HUES48 (cell line): ENCODE measurements around the gene ZSWIM3.

Source experiments
- H3K27ac ChIP-seq: one replicate; pipeline ENCODE4 v1.7.0; 2013; ENCODE audit warnings: low read depth, low read length, inconsistent platforms
- H3K27me3 ChIP-seq: 2 replicates; pipeline ENCODE4 v1.6.1; 2013; ENCODE audit warnings: mild to moderate bottlenecking, low read length; ENCODE audit not compliant: control insufficient read depth, insufficient read depth
- H3K36me3 ChIP-seq: 2 replicates; pipeline ENCODE4 v1.6.1; 2013; ENCODE audit warnings: low read length; ENCODE audit not compliant: control insufficient read depth, insufficient read depth
- H3K4me1 ChIP-seq: 2 replicates; pipeline ENCODE4 v1.6.1; 2013; ENCODE audit warnings: mild to moderate bottlenecking, low read length; ENCODE audit not compliant: control insufficient read depth, insufficient read depth
- H3K4me3 ChIP-seq: 2 replicates; pipeline ENCODE4 v1.5.1; 2013; ENCODE audit warnings: mild to moderate bottlenecking, low read depth, low read length
- H3K9ac ChIP-seq: 2 replicates; pipeline ENCODE4 v1.6.1; 2013; ENCODE audit warnings: mild to moderate bottlenecking, low read depth, low read length, moderate library complexity
- H3K9me3 ChIP-seq: 2 replicates; pipeline ENCODE4 v1.6.1; 2013; ENCODE audit warnings: low read length; ENCODE audit not compliant: control insufficient read depth, insufficient read depth

Gene ZSWIM3

GRCh38 chr20:45917790-45918141, 60.4 kb downstream of the ZSWIM3 start:
- Histone ChIP-seq H3K4me3 (no peak overlapping the region), H3K36me3 (no peaks in the 10 kb centered on the region), H3K27ac (no peak overlapping the region), H3K4me1 (no peaks in the 10 kb centered on the region), H3K9ac (no peak overlapping the region), H3K27me3 (no peaks in the 10 kb centered on the region), H3K9me3 (no peaks in the 10 kb centered on the region)

- Histone ChIP-seq H3K27me3 (no peaks in the 10 kb centered on the region), H3K4me1 (no peaks in the 10 kb centered on the region), H3K9ac (no peak overlapping the region), H3K36me3 (no peaks in the 10 kb centered on the region), H3K9me3 (no peaks in the 10 kb centered on the region), H3K27ac (no peak overlapping the region), H3K4me3 (no peak overlapping the region)
Observed at GRCh38 chr20:45918182-45918737, 60.8 kb downstream of the ZSWIM3 start.

GRCh38 chr20:45918779-45919537, 61.5 kb downstream of the ZSWIM3 start:
- Histone ChIP-seq H3K27ac (no peak overlapping the region), H3K36me3 (no peaks in the 10 kb centered on the region), H3K9ac (no peak overlapping the region), H3K27me3 (no peaks in the 10 kb centered on the region), H3K4me1 (no peaks in the 10 kb centered on the region), H3K9me3 (no peaks in the 10 kb centered on the region), H3K4me3 (no peak overlapping the region)

DNA sequence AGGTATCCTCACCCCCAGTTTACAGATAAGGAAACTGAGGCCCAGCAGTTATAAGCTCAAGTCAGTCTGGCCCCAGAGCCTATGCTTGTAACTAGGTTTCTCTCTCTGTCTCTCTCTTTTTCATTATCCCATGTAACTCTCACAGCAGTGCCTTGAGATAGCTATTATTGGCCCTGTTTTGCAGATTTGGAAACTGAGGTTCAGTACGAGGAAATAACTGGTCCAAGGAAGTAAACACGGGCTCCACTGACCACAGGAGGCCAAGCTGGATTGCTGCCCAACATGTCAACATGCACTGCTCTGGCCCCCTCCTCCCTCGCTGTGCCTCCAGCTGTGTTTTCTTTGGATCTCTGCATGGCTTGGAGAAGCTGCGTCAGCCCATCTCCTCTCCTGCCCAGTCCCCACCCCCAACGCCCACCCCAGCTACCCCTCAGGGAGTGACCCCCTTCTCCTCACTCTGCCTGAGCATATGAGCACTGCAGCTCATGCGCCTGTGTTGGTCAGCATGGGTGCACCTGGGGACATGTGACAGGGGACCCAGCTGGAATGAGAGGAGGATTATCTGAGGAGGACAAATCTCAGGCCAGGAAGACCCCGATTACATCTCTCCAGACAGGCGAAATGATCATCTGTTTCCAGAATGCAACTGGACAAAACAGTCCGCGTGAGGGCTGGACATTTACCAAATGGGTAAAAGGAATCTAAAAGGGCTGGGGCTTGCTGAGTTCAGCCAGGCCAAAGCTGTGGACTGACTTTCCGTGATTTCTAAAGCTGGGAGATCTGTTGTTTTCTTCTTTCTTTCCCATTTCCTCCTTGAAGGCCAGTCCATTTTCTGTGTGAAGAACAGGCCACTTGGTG, 62.4 kb downstream of the ZSWIM3 start:
- Histone ChIP-seq H3K27ac (no peak overlapping the region), H3K4me3 (no peak overlapping the region), H3K36me3 (no peaks in the 10 kb centered on the region), H3K4me1 (no peaks in the 10 kb centered on the region), H3K27me3 (no peaks in the 10 kb centered on the region), H3K9ac (no peak overlapping the region), H3K9me3 (no peaks in the 10 kb centered on the region)

DNA sequence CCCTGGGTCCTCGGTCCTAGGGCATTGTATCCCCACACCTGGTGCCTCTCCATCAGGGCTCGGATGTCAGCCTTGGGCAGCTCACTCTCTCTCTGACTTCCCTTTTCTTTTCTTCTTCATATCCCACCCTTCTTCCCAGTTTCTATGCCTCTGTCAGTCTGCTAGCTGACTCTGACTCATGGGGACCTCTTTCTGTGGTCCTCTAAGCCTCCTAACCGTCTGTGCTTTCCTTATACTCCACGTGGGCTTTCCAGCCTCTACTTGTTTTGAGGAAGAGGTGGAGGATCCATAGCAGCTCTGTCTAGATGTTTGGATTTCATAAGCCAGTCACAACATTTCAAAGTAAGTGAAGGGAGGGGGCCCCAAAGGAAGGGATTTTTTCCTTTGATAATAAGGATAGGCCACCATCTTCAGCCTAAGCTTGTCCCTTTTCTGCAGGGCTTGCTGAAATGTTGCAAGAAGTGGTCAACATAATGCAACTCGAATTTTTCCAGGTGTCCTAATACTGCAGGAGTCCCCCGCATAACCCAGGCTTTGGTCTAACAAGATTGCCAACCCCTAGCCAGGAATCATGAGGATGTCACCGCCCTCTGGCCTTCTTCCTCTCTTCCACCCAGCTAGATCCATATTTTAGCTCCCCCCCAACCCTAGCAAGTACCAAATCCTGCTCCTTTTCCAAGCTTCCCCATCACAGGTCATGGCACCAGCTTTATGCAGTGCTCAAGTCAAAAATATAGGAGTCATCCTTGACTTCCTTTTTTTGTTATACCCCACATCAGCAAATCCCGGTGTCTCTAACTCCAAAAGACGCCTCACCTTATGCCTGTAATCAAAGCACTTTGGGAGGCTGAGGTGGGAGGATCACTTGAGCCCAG, 63.3 kb downstream of the ZSWIM3 start:
- H3K9me3 ChIP-seq: no peaks in the 10 kb centered on the region
- no peaks in the 10 kb centered on the region for H3K4me1 ChIP-seq
- no peak overlapping the region for H3K4me3 ChIP-seq
- H3K27me3 ChIP-seq: no peaks in the 10 kb centered on the region
- H3K27ac ChIP-seq: no peak overlapping the region
- H3K9ac ChIP-seq: no peak overlapping the region
- no peaks in the 10 kb centered on the region for H3K36me3 ChIP-seq

GRCh38 chr20:45921337-45922189, 64.1 kb downstream of the ZSWIM3 start:
- Histone ChIP-seq H3K9ac (no peak overlapping the region), H3K4me1 (no peaks in the 10 kb centered on the region), H3K36me3 (no peaks in the 10 kb centered on the region), H3K27ac (no peak overlapping the region), H3K4me3 (no peak overlapping the region), H3K9me3 (no peaks in the 10 kb centered on the region), H3K27me3 (no peaks in the 10 kb centered on the region)

GRCh38 chr20:45924391-45925261, 67.2 kb downstream of the ZSWIM3 start:
- Histone ChIP-seq H3K27me3 (no peaks in the 10 kb centered on the region), H3K4me3 (no peak overlapping the region), H3K9me3 (no peaks in the 10 kb centered on the region), H3K27ac (no peak overlapping the region), H3K4me1 (no peaks in the 10 kb centered on the region), H3K36me3 (no peaks in the 10 kb centered on the region), H3K9ac (no peak overlapping the region)

GRCh38 chr20:45925821-45926506, 68.5 kb downstream of the ZSWIM3 start:
- Histone ChIP-seq H3K36me3 (no peaks in the 10 kb centered on the region), H3K27ac (no peak overlapping the region), H3K9ac (no peak overlapping the region), H3K27me3 (no peaks in the 10 kb centered on the region), H3K4me1 (no peaks in the 10 kb centered on the region), H3K4me3 (no peak overlapping the region), H3K9me3 (no peaks in the 10 kb centered on the region)

DNA sequence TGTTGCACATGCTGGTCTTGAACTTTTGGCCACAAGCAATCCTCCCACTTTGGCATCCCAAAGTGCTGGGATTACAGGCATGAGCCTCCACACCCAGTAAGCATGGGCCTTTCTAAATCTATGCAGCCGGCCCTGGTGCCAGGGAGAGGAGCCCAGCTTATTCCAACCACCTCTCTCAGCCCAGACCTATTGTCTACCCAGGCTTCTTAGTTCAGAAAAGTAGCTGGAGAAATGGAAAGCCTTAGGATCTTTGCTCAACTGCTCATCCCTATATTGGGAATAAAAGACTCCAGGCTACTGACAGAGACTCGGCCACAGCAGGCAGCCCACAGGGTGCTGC, 69.3 kb downstream of the ZSWIM3 start:
- H3K4me1 ChIP-seq: no peaks in the 10 kb centered on the region
- no peak overlapping the region for H3K4me3 ChIP-seq

More for the DNA sequence above, 69.3 kb downstream of the ZSWIM3 start:
- no peaks in the 10 kb centered on the region for H3K9me3 ChIP-seq
- H3K27me3 ChIP-seq: no peaks in the 10 kb centered on the region
- no peaks in the 10 kb centered on the region for H3K36me3 ChIP-seq
- no peak overlapping the region for H3K9ac ChIP-seq
- no peak overlapping the region for H3K27ac ChIP-seq
